Measurements from ENCODE around the gene ATP5MC3. TPM values are rescaled to one million over a fixed set of nuclear protein-coding genes. Genes with fewer than 3 reads are reported as not detected.

Gene ATP5MC3
- total RNA-seq, 1 donor from 2014 or later = 163 TPM

Other genes starting within 250 kb of the ATP5MC3 start
- gene CHN1, start 176.3 kb downstream of the ATP5MC3 start, total RNA-seq = 19.3 and 25.1 TPM in 2 replicates
- 31.1 and 47.4 TPM in 2 replicates for gene ATF2, start 13.5 kb downstream of the ATP5MC3 start, total RNA-seq